HL-60/S4 (cell line): ENCODE data around the gene BMERB1.

Experiments used
- in situ Hi-C: fragments of 300-500 bp; cut with MboI; formaldehyde crosslinking; loops from 2 replicates; pipeline ENCODE4 v1.14.3; 2022; ENCODE audit warnings: low sequenced_read_pairs

BMERB1 gene

DNA sequence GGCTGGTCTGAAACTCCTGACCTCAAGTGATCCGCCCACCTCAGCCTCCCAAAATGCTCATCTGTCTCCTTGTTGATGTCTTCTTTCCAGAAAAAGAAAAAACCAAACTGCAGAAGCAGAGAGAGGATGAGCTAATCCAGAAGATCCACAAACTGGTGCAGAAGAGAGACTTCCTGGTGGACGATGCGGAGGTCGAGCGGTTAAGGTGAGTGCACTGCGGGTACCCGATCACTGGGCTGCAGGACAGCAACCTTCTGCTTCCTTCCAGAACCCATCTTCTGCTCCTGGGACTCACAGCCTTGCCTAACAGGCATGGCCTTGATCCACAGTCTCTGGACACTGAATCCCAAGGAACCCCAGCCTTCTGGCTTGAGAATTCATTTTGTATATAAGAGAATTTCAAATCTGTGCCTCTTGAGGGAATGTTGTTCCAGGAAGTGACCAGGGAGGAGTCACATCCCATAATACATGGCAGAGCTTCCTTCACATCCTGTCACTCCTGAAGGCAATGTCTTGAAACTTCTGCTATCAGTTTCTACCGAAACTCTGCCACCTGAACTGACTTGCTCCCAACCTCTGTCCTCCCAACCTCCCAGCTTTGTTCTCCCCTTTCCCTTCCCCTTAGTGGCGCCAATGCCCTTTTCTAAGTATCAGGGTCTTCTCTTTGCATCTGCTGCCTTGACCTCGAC lies 146.9 kb downstream of the BMERB1 start:
- in situ Hi-C loops: no loop called here

DNA sequence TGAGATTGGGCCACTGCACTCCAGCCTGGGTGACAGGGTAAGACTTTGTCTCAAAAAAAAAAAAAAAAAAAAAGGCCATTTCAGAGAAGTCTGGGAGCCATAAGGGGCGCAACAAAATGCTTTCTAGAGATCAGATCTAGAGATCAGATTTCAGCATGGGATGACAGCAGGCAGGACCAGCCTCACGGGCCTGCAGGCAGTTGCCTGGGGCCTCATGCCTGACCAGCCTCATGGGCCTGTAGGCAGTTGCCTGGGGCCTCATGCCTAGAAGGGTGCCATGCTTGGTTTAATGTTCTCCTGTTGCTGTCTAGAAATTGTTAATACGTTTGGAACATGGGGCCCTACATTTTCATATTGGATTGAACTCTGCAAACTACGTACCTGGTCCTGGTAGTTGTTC lies 149.1 kb downstream of the BMERB1 start:
- in situ Hi-C loops: no loop called here

DNA sequence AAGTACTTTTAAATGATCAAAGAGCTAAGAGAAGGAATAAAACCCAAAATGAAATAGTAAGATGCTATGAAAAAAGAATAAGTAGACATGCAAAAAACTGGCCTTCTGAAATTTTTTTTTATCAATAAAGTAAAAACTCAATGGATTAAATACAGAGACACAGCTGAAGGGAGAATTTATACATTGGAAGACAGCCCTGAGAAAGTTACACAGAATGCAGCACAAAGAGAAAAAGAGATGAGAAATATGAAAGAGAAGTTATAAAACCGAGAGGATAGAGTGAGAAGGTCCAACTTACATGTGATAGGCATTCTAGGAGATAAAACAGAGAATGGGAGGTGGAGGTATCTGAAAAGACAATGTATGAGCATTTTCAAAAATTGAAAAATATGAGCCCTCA lies 151.6 kb downstream of the BMERB1 start:
- in situ Hi-C loops: no loop called here

DNA sequence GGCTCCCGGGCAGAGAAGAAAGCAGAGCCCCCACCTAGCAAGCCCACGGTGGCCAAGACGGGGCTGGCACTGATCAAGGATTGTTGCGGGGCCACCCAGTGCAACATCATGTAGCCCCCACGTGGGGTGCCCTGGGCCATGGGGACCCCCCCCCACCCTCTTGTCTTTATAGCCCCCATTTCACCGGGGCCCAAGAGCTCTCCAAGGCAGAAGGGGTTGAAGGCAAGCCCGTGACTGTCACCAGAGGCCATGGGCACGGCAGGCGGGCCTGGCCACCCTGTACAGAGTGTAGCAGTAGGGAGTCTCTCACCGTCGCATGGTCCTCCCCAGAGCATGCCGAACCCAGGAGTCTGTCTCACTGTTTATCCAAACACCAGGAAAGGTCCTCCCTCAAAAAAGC lies 152.3 kb downstream of the BMERB1 start:
- in situ Hi-C loops: no loop called here

DNA sequence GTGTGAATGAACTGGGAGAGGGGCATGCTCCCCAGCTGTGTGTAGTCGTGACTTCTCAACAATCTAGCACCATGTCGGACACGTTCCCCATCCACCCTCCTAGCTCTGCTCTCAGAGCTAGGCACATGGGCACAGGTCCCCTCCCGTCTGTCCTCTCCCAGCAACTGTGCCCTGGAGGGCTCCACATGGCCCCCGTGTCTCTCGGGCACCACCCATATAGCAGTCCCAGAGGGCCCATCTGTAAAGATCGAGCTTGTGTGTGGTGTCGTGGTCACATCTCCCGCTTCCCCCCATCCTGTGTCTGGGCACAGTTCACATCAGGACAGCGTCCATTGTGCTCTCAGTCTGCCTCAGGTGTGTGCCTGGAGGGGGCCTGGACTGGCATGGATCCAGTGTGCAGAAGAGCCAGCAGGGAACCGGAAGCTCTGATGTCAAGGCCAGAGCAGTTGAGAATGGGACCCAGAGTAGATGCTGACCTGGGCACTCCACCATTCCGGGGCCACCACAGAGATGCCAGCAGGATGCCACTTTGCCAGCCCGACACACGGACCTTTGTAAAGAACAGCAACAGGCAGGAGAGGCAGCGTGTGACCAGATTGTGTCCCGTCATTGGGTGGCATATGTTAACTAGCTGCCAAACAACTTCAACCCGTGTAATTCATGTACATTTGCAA lies 152.9 kb downstream of the BMERB1 start:
- in situ Hi-C loops: no loop called here

DNA sequence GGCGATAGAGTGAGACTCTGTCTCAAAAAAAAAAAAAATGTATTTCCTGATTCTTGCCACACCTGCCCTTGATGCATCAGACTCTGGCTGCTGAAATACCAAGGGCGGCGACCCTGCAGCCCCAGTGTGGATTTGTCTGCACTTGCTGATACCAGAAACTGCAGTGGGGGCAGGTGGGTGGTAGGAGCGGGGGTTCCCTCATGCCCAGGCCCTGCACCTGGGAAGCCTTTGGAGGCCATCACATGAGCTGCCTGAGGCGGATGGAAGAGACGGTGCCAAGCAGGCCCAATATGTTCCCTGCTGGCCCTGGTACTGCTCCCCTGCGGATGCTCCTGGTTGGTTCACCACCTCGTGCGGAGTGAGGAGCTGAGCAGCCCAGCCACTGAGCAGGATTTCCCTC lies 157.9 kb downstream of the BMERB1 start:
- in situ Hi-C loops: no loop called here

DNA sequence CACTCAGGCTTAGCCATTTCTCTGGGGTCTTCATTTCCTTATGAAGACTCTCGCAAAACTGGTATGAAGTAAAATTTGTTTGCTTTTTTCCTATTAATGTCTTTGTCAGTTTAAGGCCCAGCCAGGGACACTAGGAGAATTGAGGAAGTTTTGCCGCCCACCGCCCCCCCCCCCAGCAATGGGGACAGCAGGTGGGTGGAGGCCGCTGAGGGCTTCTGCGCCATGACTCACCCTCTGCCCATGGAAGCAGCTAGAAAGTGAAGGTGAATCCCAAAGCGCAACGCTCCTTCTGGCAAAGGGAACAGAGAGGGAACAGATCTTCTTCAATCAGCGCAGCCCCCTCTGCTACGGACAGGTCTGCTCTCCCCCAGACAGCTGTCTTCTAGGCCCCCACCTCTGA lies 158.8 kb downstream of the BMERB1 start:
- in situ Hi-C loops: no loop called here

DNA sequence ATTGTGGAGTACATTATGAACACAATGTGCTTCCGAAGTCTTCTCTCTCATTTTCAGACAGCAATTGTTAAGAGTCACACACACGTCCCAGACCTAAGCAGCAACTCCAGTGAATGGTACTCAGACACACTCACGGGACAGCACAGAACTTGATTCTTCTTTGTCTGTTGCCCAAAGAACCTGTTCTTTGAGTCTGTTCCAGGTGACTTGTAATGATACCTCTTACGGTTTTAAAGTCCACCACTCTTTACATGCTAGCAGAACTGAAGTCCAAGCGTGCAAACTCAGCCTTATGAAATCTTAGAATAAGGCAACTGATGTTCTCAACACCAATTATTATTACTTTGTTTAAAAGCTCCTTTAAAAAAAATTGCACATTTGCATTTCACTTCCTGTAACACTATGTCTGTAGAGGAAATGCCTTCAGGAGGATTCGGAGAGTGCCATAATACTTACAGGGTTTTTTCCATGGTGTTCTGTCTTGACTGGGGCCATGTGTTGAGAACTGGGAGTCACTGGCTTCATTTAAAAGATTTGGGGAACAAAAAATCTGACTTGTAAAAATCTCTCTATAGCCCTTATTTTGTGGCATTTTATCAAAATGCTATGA lies 160.4 kb downstream of the BMERB1 start:
- in situ Hi-C loops: no loop called here

DNA sequence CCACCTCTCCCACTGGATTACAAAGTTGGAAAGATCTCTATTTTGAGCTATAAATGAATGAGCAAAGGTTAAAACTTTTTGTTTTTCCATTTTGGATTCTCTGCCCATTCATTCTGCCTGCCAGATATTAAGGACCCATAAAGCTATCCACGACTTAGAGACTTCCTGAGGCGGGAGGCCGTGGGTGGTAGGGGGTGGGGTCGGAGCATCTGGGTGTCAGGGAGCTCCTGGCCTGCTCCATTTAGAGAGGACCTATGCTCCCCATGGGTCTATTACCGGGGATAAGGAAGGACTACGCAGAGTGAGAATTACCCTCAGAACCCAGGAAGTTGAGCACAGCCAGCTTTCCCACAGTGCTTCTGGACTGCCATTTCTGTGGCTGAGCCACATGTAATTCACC lies 162.7 kb downstream of the BMERB1 start:
- in situ Hi-C loops: no loop called here

DNA sequence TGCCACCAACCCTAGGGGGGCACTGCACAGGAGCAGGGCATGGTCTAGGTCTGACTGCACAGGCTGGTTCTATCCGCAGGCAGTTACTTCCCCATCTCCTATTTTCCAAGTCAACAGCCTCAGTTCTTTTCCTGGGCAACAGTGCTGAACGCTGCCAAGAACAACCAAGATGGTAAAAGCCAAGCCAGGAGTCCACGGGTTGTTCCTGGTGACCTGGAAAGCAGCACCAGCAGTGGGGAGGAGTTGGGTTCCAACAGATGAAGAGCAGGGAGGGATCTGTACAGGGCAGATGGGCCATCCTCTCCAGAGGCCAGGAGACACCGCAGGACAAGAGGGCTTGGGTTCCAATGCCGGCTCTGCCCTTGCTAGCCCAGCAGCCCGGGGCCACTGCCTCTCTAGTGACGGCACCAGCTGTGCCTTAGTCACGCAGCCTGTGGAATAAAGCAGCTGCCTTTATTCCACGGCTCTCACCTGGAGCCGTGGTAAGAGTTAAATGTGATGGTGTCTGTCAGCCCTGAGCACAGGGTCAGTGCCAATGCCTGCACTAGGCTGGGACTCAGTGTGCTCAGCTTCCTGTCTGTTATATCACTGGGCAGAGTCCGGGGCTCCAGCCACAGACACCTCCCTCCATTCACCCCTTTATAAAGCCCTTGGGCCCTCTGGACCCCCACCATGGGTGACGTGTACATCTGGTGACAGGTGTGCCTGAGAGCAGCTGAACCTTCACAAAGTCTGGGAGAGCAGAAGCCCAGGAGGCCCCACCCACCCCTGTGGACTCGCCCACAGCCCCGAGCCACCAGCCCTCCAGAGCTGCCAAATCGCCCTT lies 163.6 kb downstream of the BMERB1 start:
- in situ Hi-C loops: no loop called here

DNA sequence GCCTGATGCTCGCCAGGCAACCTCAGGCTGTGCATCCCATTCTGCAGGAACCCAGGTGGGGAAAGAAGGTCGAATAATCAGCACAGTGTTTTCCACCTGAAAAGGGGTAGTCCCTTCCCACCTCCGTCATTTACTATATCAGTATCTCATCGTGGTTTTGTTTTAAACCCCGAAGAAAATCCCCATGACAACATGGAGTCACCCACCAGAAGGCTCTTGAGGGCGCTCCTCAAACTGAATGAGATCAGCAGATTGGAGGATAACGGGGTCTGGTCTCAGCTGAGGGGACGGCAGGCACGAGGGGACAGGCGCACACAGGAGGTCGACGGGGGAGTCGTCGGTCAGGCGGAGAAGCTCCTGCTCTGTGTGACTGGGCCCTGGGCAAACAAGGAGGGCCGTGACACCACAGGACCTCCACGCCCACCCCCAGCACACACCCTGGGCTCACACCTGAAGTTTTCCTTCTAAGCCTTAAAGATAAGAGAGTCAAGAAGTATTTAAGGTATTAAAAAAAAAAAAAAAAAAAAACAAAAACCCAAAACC lies 164.3 kb downstream of the BMERB1 start:
- in situ Hi-C loops: no loop called here

DNA sequence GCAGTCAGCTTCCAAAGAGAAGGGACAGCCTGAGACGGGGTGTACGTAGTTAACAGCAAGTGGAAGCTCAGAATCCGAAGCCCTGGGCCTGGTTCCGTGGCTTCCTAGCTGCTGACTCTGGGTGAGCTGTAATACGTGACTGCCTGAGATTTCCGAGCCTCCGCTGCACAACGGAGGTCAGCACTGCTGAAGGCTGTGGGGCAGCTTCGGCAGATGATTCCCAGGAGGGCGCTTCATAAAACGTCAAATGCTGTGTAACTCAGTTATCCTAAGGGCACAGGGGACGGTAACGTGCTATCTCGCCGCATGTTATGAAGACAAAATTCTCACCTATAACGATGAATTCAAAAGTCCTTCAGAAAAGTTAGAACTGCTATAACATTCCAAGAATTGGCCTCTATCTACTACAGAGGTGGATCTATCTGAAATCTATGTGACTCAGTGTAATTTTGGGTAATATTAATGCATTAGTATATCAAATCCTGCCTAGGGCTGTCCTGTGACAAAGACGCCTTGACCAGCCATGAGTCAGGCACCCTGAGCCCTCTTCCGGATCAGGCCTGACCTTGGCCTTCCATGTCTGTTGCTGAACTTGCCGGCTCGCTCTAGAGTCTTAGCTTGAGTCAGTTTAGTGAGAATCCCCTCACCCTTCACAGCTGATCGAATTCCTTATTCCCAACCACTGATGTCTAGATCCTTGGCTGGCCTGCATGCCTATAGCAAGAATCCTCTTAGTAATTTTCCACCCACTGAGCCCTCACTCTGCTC lies 165.1 kb downstream of the BMERB1 start:
- in situ Hi-C loops: no loop called here

DNA sequence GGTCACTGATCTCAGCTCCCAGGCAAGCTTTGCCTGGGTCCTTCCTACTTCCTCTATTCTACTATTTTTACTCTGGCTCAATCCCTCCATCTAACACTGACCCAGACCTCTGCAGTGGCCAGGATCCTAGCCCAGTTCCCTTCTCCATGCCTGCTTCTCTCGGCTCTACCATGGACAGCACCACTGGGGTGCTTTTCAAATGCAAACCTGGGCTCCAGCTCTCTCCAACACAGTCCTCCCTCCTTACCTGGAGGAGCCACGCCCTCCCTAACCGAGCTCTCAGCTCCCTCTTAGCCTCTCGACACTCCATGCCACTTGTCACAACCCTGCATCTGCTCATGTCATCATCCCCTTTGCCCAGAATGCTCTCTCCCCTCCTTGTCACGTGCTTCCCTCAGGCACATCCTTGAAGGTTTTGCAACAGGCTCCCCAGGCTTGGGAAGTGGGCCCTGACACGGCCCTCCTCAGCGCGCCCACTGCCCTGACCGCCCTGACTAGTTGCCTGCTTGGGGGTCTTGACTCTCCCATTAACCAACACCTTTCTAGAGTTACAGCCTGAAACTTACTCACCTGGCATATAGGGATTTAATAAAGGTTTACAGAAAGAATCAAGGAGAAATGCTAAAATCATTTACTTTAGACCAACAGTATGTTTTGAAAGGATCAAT lies 167.0 kb downstream of the BMERB1 start:
- in situ Hi-C loops: no loop called here

DNA sequence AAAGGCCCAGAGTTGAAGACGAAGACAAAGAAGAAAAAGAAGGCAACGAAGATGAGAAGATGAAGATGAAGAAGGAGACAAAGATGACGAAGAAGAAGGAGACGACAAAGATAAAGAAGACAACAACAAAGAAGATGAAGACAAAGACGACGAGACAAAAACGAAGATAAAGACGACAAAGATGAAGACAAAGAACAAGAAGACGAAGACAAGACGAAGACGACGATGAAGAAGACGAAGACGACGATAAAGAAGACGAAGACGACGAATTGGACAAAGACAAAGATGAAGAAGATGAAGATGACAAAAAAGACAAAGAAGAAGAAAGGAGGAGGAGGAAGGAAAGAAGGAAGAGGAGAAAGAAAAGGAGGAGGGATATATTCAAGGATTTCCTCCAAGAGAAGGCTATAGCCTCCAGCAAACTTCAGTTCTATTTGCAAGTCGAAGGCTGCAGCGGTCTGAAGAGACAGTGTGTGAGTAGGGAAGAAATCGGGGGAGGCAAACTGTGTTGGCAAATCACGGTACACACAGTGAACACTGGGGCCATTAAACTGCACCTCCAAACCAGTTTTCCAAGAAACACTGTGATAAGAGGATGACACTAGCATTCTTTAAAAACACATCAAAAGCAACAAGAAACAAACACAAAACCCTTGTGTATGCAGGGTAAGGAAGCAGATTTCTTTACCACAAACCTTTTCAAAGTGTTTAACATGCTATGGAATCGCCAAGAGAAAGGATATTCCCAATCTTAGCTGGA lies 168.1 kb downstream of the BMERB1 start:
- in situ Hi-C loops: no loop called here

DNA sequence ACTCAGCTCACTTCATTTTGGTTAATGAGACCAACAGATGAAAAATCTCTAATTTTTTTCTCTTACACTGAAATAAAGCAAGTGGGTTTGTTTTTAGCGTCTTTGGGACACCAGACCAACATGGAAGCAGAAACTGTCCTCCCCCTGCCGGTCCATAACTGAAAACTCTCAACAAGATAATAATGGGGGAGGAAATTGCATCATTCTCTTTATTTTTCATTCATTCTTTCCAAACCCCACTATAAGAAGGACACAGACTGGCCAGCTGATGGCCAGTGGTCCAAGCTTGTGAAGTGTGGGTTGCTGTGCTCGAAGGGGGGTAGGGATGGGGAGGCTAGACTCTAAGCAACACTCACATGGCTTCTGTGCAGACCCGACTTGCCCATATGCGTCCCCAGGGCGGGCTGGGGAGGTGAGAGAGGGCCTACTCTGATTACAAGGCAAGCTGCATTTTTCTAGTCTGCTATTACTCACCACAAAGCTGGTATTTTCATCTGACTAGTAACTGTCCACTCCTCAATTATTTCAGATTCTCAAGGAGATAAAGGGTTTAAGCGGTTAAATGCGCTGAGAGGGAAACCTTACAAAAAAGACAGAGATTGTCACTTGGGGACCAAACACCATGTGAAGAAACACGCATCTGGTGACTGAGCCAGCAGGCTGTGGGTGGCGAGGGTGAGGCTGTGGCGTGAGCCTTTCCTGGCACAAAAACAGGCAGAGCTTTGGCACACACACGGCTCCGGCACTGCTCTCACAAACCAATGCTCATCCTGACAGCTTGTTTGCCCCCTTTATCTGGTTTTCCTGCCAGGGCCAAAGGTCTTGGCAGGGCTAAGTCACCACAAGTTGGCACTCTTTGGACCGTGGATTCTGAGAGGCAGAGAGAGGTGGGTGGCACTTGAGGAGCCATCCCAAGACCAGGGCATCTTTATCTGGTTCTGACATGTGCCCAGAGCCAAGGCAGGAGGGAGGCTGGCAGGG lies 170.4 kb downstream of the BMERB1 start:
- in situ Hi-C loops: no loop called here

DNA sequence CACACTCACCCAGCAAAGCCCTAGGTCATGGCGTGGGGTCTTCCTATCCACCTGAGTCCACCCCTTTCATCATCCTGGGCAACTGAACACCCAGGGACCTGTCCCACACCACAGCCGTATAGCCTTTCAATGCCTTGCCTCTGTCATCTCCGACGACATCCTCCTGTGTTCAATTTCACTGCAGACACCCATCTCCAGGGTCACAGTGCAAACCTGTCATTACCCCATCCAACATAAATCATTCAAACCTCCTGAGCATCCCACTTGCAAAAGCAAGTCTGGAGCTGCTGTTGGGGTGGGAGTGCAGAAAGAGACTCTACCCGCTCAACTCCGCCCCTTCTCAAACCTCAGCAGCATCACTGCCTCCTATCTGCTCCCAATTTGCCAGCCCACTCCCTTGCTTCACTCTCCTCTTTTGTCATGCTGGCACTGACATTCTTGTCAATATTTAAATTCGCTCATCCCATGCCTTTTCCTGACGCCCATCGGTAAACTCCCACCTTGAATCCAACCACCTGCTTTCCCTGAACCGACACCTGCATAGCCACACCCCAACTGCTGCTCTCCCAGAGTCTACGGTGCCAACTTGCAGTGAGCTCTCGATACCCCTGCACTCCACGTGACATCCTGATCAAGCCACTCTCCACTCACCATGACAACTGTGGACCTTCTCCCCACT lies 171.6 kb downstream of the BMERB1 start:
- in situ Hi-C loops: no loop called here

DNA sequence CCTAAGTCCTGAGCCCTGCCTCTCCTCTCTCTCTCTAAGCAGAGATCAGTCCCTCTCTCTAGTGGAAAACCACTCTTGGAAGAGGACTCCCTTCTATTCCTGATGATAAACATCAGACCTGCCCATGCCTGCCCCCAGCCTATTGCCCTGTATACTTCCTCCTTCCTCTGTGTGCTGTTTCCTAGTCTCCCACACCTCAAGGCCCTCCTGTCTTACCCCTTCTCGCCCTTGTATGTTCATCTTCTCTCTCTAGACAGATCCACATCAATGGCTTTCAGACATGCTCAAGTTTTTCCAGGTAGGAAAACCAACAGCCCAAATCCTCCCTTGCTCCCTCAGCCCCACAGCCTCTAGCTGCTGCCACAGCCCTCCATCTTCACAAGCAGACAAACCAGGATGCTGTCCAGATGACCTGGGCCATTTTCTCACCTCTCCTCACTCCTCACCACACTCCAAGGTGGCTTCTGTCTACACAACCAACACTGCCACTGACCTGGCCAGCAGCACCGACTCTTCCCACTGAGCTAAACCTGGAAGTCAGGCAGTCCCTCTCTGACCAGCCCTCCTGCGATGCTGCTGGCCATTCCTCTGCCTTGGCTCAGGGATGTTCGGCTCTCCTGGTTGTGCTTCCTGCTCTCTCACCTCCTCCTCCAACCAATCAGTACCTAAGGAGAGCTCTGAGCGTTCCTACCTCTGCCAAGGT lies 172.3 kb downstream of the BMERB1 start:
- in situ Hi-C loops: no loop called here
